Stimulated activated CD4-positive, alpha-beta T cell treated with anti-CD3 and anti-CD28 coated beads, Interleukin-4, amount 100 ng/mL, for 24 hours (primary cell): ENCODE data around the gene KCNC3.

Source experiments
- DNase-seq: peaks from one replicate; pipeline ENCODE4 v3.0.0-alpha.2; 2020

The KCNC3 gene

GRCh38 chr19:50309396-50310125 lies 19.6 kb downstream of the KCNC3 start:
- DNase-seq = no peak

- DNase-seq = no peak
Measured at GRCh38 chr19:50308991-50309390, 20.2 kb downstream of the KCNC3 start.

GRCh38 chr19:50303558-50303957 lies 25.6 kb downstream of the KCNC3 start:
- DNase-seq = no peak

GRCh38 chr19:50301607-50301971 lies 27.6 kb downstream of the KCNC3 start:
- DNase-seq = no peak

GRCh38 chr19:50300814-50301606 lies 28.2 kb downstream of the KCNC3 start:
- peak; percentile 35 for DNase-seq

- no peak for DNase-seq
Measured at GRCh38 chr19:50300051-50300450, 29.1 kb downstream of the KCNC3 start.

- DNase-seq = no peak
Measured at GRCh38 chr19:50293263-50294004, 35.7 kb downstream of the KCNC3 start.

- DNase-seq = no peak
Measured at GRCh38 chr19:50292216-50292827, 36.9 kb downstream of the KCNC3 start.

- no peak for DNase-seq
Measured at GRCh38 chr19:50290775-50291174, 38.4 kb downstream of the KCNC3 start.

GRCh38 chr19:50290011-50290410 lies 39.2 kb downstream of the KCNC3 start:
- DNase-seq = no peak

- DNase-seq = no peak
Measured at GRCh38 chr19:50288954-50289353, 40.2 kb downstream of the KCNC3 start.

- no peak for DNase-seq
Measured at GRCh38 chr19:50287331-50287730, 41.8 kb downstream of the KCNC3 start.

- DNase-seq = no peak
Measured at GRCh38 chr19:50286443-50286842, 42.7 kb downstream of the KCNC3 start.

- no peak for DNase-seq
Measured at GRCh38 chr19:50285833-50286232, 43.3 kb downstream of the KCNC3 start.

- DNase-seq = no peak
Measured at GRCh38 chr19:50281491-50281890, 47.7 kb downstream of the KCNC3 start.

GRCh38 chr19:50280983-50281382 lies 48.2 kb downstream of the KCNC3 start:
- no peak for DNase-seq

GRCh38 chr19:50280074-50280473 lies 49.1 kb downstream of the KCNC3 start:
- DNase-seq = no peak

GRCh38 chr19:50277966-50278580 lies 51.1 kb downstream of the KCNC3 start:
- DNase-seq = no peak

- DNase-seq = no peak
Measured at GRCh38 chr19:50276370-50277063, 52.7 kb downstream of the KCNC3 start.

GRCh38 chr19:50275577-50276368 lies 53.4 kb downstream of the KCNC3 start:
- no peak for DNase-seq

GRCh38 chr19:50273821-50274220 lies 55.4 kb downstream of the KCNC3 start:
- no peak for DNase-seq
